SH-SY5Y (cell line): Measurements from ENCODE around the gene TENM4.

Experiments
- GATA2 ChIP-seq: IDR thresholded peaks from 2 replicates; pipeline ENCODE4 v1.6.1; 2011; ENCODE audit warnings: mild to moderate bottlenecking, low read depth, low read length
- GATA3 ChIP-seq: IDR thresholded peaks from 2 replicates; pipeline ENCODE4 v1.6.1; 2011; ENCODE audit warnings: low read depth, mild to moderate bottlenecking, low read length, moderate library complexity

Gene TENM4

GRCh38 chr11:79437278-79437980 is 3.4 kb downstream of the TENM4 start:
- TF ChIP-seq GATA2 (no peak), GATA3 (no peak)

GRCh38 chr11:79436919-79437277 is 3.9 kb downstream of the TENM4 start:
- TF ChIP-seq GATA3 (no peak), GATA2 (no peak)

- TF ChIP-seq GATA3 (no peak), GATA2 (no peak)
Observed at GRCh38 chr11:79434283-79434682, 6.5 kb downstream of the TENM4 start.

GRCh38 chr11:79432138-79432537 is 8.7 kb downstream of the TENM4 start:
- no peak for TF ChIP-seq GATA2
- no peak for TF ChIP-seq GATA3

GRCh38 chr11:79431535-79431934 is 9.3 kb downstream of the TENM4 start:
- TF ChIP-seq GATA2 (no peak), GATA3 (no peak)

GRCh38 chr11:79430280-79430679 is 10.6 kb downstream of the TENM4 start:
- TF ChIP-seq GATA3 (no peak), GATA2 (no peak)

GRCh38 chr11:79428406-79428805 is 12.4 kb downstream of the TENM4 start:
- TF ChIP-seq GATA2 (no peak), GATA3 (no peak)

- TF ChIP-seq GATA3 (no peak), GATA2 (no peak)
Observed at GRCh38 chr11:79427611-79428327, 13.1 kb downstream of the TENM4 start.

- TF ChIP-seq GATA2 (no peak), GATA3 (no peak)
Observed at GRCh38 chr11:79427126-79427525, 13.7 kb downstream of the TENM4 start.

GRCh38 chr11:79425463-79425862 is 15.4 kb downstream of the TENM4 start:
- TF ChIP-seq GATA2, result no peak
- TF ChIP-seq GATA3, result no peak

- TF ChIP-seq GATA3 (no peak), GATA2 (no peak)
Observed at GRCh38 chr11:79423736-79424135, 17.1 kb downstream of the TENM4 start.

- no peak for TF ChIP-seq GATA3
- TF ChIP-seq GATA2, result no peak
Observed at GRCh38 chr11:79422866-79423265, 18.0 kb downstream of the TENM4 start.

GRCh38 chr11:79421820-79422219 is 19.0 kb downstream of the TENM4 start:
- no peak for TF ChIP-seq GATA2
- TF ChIP-seq GATA3, result no peak

- TF ChIP-seq GATA3 (no peak), GATA2 (no peak)
Observed at GRCh38 chr11:79419120-79419519, 21.7 kb downstream of the TENM4 start.

GRCh38 chr11:79418241-79418640 is 22.6 kb downstream of the TENM4 start:
- TF ChIP-seq GATA2 (no peak), GATA3 (no peak)
